ENCODE results near the gene APC. TPM values are rescaled to one million over a fixed set of nuclear protein-coding genes. Genes with fewer than 3 reads are reported as not detected.

The APC gene
- total and polyA plus RNA-seq, 4 donors, result 4.1 to 103 (median 23.1) TPM

DNA sequence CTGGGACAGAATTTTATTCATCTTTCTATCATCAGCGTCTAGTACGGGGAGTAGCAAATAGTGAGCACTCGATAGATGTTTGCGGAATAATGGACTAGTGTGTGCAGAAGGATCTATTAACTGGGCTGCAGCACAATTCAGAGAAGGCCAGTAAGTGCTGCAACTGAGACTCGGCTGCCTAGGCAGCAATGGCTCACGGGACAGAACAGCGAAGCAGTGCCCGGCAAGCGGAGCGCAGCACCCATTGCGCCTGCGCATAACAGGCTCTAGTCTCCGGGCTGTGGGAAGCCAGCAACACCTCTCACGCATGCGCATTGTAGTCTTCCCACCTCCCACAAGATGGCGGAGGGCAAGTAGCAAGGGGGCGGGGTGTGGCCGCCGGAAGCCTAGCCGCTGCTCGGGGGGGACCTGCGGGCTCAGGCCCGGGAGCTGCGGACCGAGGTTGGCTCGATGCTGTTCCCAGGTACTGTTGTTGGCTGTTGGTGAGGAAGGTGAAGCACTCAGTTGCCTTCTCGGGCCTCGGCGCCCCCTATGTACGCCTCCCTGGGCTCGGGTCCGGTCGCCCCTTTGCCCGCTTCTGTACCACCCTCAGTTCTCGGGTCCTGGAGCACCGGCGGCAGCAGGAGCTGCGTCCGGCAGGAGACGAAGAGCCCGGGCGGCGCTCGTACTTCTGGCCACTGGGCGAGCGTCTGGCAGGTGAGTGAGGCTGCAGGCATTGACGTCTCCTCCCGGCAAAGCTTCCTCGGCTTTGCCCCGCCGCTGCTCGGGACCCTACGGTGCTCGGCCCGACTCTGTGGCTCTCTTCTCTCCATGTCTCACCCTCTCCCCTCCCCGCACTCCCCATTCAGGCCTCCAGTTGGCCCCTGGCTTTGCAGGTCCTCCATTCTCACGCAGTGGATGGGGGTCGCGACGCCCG lies 30.2 kb upstream of the APC start:
- Histone ChIP-seq H3K4me1 (ENCODE audit: control insufficient read depth in 5 of 5, insufficient read depth in 5 of 5, low read length in 5 of 5) (peaks cover 0 to 15% (median 3%) of the 10 kb centered on the region in 5 donors), H3K27me3 (ENCODE audit: control insufficient read depth in 3 of 3, insufficient read depth in 3 of 3, low read length in 2 of 3) (no peaks in the 10 kb centered on the region), H3K36me3 (ENCODE audit: control insufficient read depth in 4 of 4, insufficient read depth in 4 of 4, low read length in 4 of 4) (peaks cover 0 to 4% (median 0%) of the 10 kb centered on the region in 4 donors), H3K9me3 (ENCODE audit: control insufficient read depth in 4 of 4, insufficient read depth in 3 of 4, low read length in 3 of 4) (no peaks in the 10 kb centered on the region), H3K9ac (ENCODE audit: insufficient read depth in 1 of 2, low read length in 2 of 2) (peak overlapping the region; percentile 79 to 88), H3K4me3 (peak overlapping the region; percentile 78), H3K27ac (ENCODE audit: low read depth in 1 of 2, low read length in 1 of 2) (peak overlapping the region; percentile 95 to 97)
- 1 to 3% methylated on average over 61 of the region's 61 CpGs for WGBS, 2 donors
- ATAC-seq (ENCODE audit: insufficient read depth, low FRiP score), result peak; percentile 96
- peak; percentile 98 to 100 (median 99) for DNase-seq
- no peak for TF ChIP-seq CTCF (IDR thresholded peaks at IDR 0.05; ENCODE audit: control extremely low read depth, extremely low read depth)

GRCh38 chr5:112708103-112708622 lies 29.5 kb upstream of the APC start:
- Histone ChIP-seq H3K4me1 (ENCODE audit: control insufficient read depth in 5 of 5, insufficient read depth in 5 of 5, low read length in 5 of 5) (peaks cover 0 to 15% (median 3%) of the 10 kb centered on the region in 5 donors), H3K27me3 (ENCODE audit: control insufficient read depth in 3 of 3, insufficient read depth in 3 of 3, low read length in 2 of 3) (no peaks in the 10 kb centered on the region), H3K27ac (ENCODE audit: low read depth in 1 of 2, low read length in 1 of 2) (peak overlapping the region; percentile 95 to 97), H3K9me3 (ENCODE audit: control insufficient read depth in 4 of 4, insufficient read depth in 3 of 4, low read length in 3 of 4) (no peaks in the 10 kb centered on the region), H3K36me3 (ENCODE audit: control insufficient read depth in 4 of 4, insufficient read depth in 4 of 4, low read length in 4 of 4) (peaks cover 0 to 4% (median 0%) of the 10 kb centered on the region in 4 donors), H3K4me3 (peak overlapping the region; percentile 78), H3K9ac (ENCODE audit: insufficient read depth in 1 of 2, low read length in 2 of 2) (peak overlapping the region; percentile 79 to 88)
- no peak for TF ChIP-seq CTCF (IDR thresholded peaks at IDR 0.05; ENCODE audit: control extremely low read depth, extremely low read depth)
- whole genome bisulfite sequencing, 2 donors, result 2 to 3% methylated on average over 13 of the region's 13 CpGs
- DNase-seq (peak; percentile 23 to 54 (median 41)), ATAC-seq (ENCODE audit: insufficient read depth, low FRiP score) (no peak)

DNA sequence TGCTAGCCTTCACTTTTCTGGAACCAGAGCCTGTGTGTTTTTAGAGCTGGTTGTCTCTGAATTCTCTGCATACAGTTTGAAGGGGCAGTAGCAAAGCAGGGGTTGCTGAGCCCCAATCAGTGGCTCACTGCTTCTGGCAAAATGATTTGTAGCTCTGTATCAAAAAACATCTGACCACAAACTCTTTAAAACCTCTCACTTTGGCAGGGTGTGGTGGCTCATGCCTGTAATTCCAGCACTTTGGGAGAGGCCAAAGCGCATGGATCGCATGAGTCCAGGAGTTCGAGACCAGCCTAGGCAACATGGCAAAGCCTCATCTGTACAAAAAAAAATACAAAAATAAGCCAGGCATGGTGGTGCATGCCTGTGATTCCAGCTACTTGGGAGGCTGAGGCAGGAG lies 28.3 kb upstream of the APC start:
- peaks cover 0 to 4% (median 0%) of the 10 kb centered on the region in 4 donors for H3K36me3 ChIP-seq (ENCODE audit: control insufficient read depth in 4 of 4, insufficient read depth in 4 of 4, low read length in 4 of 4)
- H3K4me3 ChIP-seq, result no peak overlapping the region
- 89 to 92% methylated on average over 3 of the region's 3 CpGs for WGBS, 2 donors
- no peaks in the 10 kb centered on the region for H3K9me3 ChIP-seq (ENCODE audit: control insufficient read depth in 4 of 4, insufficient read depth in 3 of 4, low read length in 3 of 4)
- ATAC-seq (ENCODE audit: insufficient read depth, low FRiP score), result no peak
- H3K9ac ChIP-seq (ENCODE audit: insufficient read depth in 1 of 2, low read length in 2 of 2), result no peak overlapping the region
- H3K4me1 ChIP-seq (ENCODE audit: control insufficient read depth in 5 of 5, insufficient read depth in 5 of 5, low read length in 5 of 5), result peaks cover 0 to 15% (median 6%) of the 10 kb centered on the region in 5 donors
- DNase-seq, result peak in 1 of 3 donors; percentile 8
- TF ChIP-seq CTCF (IDR thresholded peaks at IDR 0.05; ENCODE audit: control extremely low read depth, extremely low read depth), result no peak
- no peak overlapping the region for H3K27ac ChIP-seq (ENCODE audit: low read depth in 1 of 2, low read length in 1 of 2)
- no peaks in the 10 kb centered on the region for H3K27me3 ChIP-seq (ENCODE audit: control insufficient read depth in 3 of 3, insufficient read depth in 3 of 3, low read length in 2 of 3)

Measured in lung (tissue), 12 donors.